HG02943 (cell line): Measurements from ENCODE around the gene GPR6.

ENCODE experiments used
- ATAC-seq: cut with Tn5 transposase; IDR thresholded peaks from one replicate; pipeline ENCODE4 v1.9.1; 2021; ENCODE audit warnings: mild to moderate bottlenecking, low read depth, moderate library complexity; ENCODE audit not compliant: unreplicated experiment

Gene GPR6

GRCh38 chr6:109998159-109998785, 20.2 kb downstream of the GPR6 start:
- ATAC-seq: no peak

- ATAC-seq: no peak
Observed at GRCh38 chr6:109999740-110000139, 21.6 kb downstream of the GPR6 start.

- ATAC-seq: no peak
Observed at GRCh38 chr6:110002676-110003075, 24.6 kb downstream of the GPR6 start.

DNA sequence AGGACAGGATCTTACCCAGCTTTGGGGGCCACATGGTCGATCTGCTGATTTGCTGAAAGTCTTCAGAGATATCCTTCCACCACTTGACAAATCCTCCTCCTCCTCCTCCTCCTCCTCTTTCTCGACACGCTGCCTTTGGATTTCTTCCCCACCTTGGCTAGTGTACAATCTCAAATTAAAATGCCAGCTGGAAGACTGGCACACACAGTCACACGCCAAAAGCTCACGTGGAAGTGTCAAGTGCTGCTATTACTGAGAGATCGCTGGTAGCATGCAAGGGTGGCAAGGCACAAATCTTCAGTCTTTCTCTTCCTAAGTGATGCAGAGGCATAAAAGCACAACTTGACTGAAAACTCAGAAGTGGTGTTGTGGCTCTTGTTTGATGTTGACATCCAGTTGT, 35.3 kb downstream of the GPR6 start:
- no peak for ATAC-seq

GRCh38 chr6:110015206-110015605, 37.1 kb downstream of the GPR6 start:
- no peak for ATAC-seq

DNA sequence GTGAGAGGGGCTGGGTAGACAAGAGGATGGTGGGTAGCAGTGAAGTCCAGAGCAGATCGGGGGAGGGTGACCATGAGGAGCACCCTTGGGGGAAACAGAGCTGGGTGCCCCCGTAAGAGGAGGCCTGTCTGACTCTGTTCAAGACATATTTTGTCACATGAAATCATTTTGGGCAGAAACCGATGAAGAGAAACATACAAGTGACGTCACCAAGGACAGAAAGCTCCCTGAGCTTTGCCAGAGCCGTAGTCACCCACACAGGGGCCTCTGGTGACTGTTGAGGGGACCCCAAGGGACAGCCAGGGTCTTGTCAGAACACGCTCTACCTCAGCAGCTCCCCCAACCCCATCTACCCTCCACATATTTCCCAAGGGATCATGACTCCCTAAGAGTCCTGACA, 39.2 kb downstream of the GPR6 start:
- no peak for ATAC-seq

GRCh38 chr6:110017946-110018345, 39.8 kb downstream of the GPR6 start:
- ATAC-seq: no peak

- ATAC-seq: no peak
Observed at GRCh38 chr6:110018486-110018885, 40.4 kb downstream of the GPR6 start.

GRCh38 chr6:110020888-110021287, 42.8 kb downstream of the GPR6 start:
- no peak for ATAC-seq

GRCh38 chr6:110029144-110029543, 51.0 kb downstream of the GPR6 start:
- no peak for ATAC-seq
